ENCODE data around the gene MGAM2.
A peak's percentile ranks its signal among the peaks of the same experiment; 100 is the strongest.

Gene MGAM2

GRCh38 chr7:142142702-142143101, 31.2 kb downstream of the MGAM2 start:
- no peak overlapping the region for H3K4me3 ChIP-seq (ENCODE audit: low read depth, low read length)
- no peak for DNase-seq (ENCODE audit: low read depth)
- TF ChIP-seq, protein P1, sequence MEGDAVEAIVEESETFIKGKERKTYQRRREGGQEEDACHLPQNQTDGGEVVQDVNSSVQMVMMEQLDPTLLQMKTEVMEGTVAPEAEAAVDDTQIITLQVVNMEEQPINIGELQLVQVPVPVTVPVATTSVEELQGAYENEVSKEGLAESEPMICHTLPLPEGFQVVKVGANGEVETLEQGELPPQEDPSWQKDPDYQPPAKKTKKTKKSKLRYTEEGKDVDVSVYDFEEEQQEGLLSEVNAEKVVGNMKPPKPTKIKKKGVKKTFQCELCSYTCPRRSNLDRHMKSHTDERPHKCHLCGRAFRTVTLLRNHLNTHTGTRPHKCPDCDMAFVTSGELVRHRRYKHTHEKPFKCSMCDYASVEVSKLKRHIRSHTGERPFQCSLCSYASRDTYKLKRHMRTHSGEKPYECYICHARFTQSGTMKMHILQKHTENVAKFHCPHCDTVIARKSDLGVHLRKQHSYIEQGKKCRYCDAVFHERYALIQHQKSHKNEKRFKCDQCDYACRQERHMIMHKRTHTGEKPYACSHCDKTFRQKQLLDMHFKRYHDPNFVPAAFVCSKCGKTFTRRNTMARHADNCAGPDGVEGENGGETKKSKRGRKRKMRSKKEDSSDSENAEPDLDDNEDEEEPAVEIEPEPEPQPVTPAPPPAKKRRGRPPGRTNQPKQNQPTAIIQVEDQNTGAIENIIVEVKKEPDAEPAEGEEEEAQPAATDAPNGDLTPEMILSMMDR (IDR thresholded peaks at IDR 0.05; ENCODE audit: low read depth, low read length, missing control alignments): no peak
- in situ Hi-C loops (cut with HindIII; ENCODE audit: low sequenced_read_pairs): no loop called here

DNA sequence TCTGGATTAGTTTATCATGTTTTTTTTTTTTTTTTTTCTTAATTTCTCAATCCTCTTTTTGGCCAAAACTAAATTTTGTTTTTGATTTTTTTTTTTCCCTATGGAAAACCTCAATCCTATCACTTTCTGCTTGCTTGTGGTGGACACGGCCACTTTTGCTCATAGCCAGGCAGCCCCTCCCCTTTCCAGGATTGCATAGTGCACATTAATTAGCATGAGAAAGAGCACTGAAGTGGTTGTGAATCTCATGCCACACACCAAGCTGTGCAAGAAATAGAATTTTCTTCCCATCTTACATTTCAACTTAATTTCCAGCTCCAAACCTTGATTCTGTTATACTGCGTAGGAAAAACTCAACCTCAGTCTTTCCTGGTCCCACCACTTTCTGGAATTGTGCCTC, 34.6 kb downstream of the MGAM2 start:
- no peak overlapping the region for H3K4me3 ChIP-seq (ENCODE audit: low read depth, low read length)
- TF ChIP-seq, protein P1 (IDR thresholded peaks at IDR 0.05; ENCODE audit: low read depth, low read length, missing control alignments): no peak
- in situ Hi-C loops (cut with HindIII; ENCODE audit: low sequenced_read_pairs): no loop called here
- no peak for DNase-seq (ENCODE audit: low read depth)

- TF ChIP-seq, protein P1 (IDR thresholded peaks at IDR 0.05; ENCODE audit: low read depth, low read length, missing control alignments): no peak
- in situ Hi-C loops (cut with HindIII; ENCODE audit: low sequenced_read_pairs): no loop called here
Observed at GRCh38 chr7:142150356-142150755, 38.8 kb downstream of the MGAM2 start.

GRCh38 chr7:142150869-142151268, 39.4 kb downstream of the MGAM2 start:
- in situ Hi-C loops (cut with HindIII; ENCODE audit: low sequenced_read_pairs): no loop called here
- H3K4me3 ChIP-seq (ENCODE audit: low read depth, low read length): no peak overlapping the region
- no peak for DNase-seq (ENCODE audit: low read depth)
- TF ChIP-seq, protein P1 (IDR thresholded peaks at IDR 0.05; ENCODE audit: low read depth, low read length, missing control alignments): no peak

More at GRCh38 chr7:142150356-142150755, 38.8 kb downstream of the MGAM2 start:
- no peak overlapping the region for H3K4me3 ChIP-seq (ENCODE audit: low read depth, low read length)
- DNase-seq (ENCODE audit: low read depth): no peak

- in situ Hi-C loops (cut with HindIII; ENCODE audit: low sequenced_read_pairs): no loop called here
- DNase-seq (ENCODE audit: low read depth): no peak
- TF ChIP-seq, protein P1 (IDR thresholded peaks at IDR 0.05; ENCODE audit: low read depth, low read length, missing control alignments): no peak
Observed at GRCh38 chr7:142152076-142152475, 40.6 kb downstream of the MGAM2 start.

DNA sequence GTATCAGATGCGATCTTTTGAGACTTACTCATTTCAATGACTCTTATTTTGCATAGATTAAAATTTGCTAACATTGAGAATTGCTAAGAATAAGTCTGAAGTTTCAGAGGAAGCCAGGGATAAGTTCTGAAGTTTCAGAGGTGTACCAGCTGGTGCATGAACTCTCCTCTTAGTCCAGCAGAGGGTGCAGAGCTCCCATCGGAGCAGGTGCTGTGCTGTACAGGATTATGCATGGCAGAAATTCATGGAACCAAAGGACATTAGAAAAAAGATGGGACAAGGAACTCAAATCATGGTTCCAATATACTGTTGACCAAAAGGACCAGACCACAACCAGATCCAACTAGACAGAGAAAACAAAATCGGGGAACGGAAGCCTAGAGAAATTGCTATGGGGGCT, 41.9 kb downstream of the MGAM2 start:
- no peak overlapping the region for H3K4me3 ChIP-seq (ENCODE audit: low read depth, low read length)
- no peak for DNase-seq (ENCODE audit: low read depth)
- TF ChIP-seq, protein P1 (IDR thresholded peaks at IDR 0.05; ENCODE audit: low read depth, low read length, missing control alignments): peak; percentile 73
- in situ Hi-C loops (cut with HindIII; ENCODE audit: low sequenced_read_pairs): no loop called here

More at GRCh38 chr7:142152076-142152475, 40.6 kb downstream of the MGAM2 start:
- H3K4me3 ChIP-seq (ENCODE audit: low read depth, low read length): no peak overlapping the region
